Left renal pelvis (tissue), 4 donors: Measurements from ENCODE around the gene STAMBPL1. TPM values are rescaled to one million over a fixed set of nuclear protein-coding genes. Genes with fewer than 3 reads are reported as not detected.

Source experiments
- DNase-seq, 4 donors: peaks; one replicate each; pipeline ENCODE4 v3.0.0-alpha.2; 2013; ENCODE audit warnings: low read depth in 4 of 4, low spot score in 3 of 4
- polyA plus RNA-seq, 4 donors: library from polyadenylated mRNA; unstranded; fragments of 120-200 nt; gene quantifications; one replicate each; pipeline ENCODE4 v1.2.1, GENCODE V29; 2013; ENCODE audit not compliant: insufficient read length in 4 of 4

The STAMBPL1 gene
- polyA plus RNA-seq, 4 donors: 2.0 to 3.3 (median 2.1) TPM

DNA sequence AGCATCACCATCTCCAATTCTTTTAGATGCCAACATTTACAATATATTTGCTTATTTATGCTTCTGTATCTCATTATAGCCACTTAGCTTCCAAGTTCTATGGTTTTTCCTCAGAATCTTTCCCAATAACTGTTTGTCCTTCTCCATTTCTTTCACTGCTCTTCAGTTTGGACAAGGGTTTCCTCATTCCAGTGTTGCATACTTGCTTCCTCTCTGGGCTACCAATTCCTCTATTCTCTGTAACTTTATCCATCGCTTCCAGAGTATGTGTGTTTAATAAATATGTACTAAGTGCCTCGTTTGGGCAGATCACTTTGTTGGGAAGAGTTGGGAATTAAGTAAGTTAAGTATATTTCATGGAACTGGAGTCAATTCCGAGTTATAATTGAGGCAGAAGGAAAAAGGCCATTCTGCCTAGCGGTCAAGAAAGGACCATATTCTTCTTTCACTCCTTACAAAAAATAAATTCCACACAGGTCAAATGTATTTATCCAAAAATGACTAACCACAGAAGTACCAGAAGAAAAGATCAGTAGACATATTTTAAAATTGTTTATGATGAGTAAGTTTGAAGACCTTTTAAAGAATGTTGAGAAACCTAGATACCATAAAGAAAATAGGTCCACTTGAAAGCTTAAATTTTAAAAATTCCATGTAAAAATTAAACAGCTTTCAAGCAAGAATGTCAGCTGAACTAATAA is 10.8 kb downstream of the STAMBPL1 start:
- DNase-seq: no peak

DNA sequence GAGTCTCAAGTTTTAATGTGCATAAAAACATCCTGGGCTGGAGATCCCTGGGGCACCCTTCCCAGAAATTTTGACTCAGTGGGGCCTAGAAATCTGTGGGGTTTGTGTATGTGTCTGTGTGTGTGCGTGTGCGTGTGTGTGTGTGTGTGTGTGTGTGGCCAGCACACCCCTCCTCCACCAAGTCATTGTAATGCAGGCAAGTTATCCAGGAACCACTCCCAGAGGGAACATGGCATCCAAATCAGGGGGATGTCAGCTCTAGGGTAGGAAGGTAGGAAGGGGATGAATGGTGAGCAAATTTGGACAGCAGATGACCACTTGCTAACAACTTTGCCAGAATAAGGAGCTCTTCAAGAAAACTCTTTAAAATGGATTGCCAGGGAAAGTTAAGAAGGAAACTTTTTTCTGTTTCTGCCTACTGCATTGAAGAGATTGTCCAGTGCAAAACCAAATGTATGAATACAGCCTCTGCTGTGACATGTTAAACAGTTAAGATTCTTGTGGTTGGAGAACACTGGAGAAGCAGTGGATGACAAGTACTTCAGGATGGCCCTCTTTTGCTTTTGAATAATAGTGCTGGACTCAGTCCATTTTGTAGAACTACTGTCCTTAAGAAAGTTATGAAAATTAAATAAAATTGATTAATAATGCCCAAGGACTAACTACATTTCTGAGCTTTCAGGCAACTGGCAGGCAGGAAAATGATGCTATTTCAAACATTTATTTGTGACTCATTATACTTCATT is 12.3 kb downstream of the STAMBPL1 start:
- DNase-seq: no peak

- DNase-seq: no peak
Observed at GRCh38 chr10:88893611-88894010, 13.6 kb downstream of the STAMBPL1 start.

DNA sequence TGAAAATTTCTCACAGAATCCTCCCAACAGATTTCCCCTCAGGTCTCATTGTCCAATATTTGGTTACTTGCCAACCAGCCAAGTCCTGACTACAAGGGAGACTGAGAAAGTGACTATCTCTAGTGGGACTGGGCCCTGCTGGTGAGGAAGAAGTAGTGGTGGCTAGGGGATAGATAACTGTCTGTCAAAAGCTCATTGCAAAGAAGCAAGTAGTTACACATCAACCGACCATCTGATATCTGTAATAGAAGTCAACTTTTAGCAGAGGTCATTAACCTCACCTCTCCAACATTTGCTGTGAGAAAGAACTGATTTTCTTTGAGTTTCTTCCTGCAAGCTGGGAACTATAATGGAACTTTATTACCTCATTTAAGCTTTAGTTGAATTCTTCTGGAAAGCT is 15.2 kb downstream of the STAMBPL1 start:
- no peak for DNase-seq

DNA sequence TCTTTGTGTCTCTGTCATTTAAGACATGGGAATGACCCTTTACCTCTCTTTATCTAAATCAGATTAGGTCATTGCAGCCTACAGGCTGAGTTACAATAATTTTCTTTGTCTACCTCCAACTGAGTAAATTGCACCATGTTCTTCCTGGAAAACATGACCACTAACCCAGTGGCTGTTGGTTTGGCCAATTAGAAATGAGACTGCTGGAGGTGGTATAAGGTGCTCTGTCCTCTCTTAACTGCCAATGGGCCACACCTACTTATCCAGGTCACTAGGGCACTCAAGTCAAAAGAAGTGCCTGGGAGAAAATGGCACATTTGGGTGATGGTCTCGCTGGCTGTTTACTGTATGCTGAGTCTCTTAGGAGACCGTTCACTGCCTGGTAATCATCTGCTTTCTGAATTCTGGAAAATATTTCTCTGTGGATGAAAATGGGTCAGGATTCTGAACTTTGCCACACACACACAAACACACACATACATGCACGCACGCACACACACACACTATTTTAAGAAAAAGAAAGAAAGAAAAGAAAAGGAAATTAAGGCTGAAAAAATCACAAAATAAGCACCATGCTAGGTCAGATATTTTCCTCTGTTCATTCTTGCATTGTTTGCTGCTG is 16.4 kb downstream of the STAMBPL1 start:
- no peak for DNase-seq

DNA sequence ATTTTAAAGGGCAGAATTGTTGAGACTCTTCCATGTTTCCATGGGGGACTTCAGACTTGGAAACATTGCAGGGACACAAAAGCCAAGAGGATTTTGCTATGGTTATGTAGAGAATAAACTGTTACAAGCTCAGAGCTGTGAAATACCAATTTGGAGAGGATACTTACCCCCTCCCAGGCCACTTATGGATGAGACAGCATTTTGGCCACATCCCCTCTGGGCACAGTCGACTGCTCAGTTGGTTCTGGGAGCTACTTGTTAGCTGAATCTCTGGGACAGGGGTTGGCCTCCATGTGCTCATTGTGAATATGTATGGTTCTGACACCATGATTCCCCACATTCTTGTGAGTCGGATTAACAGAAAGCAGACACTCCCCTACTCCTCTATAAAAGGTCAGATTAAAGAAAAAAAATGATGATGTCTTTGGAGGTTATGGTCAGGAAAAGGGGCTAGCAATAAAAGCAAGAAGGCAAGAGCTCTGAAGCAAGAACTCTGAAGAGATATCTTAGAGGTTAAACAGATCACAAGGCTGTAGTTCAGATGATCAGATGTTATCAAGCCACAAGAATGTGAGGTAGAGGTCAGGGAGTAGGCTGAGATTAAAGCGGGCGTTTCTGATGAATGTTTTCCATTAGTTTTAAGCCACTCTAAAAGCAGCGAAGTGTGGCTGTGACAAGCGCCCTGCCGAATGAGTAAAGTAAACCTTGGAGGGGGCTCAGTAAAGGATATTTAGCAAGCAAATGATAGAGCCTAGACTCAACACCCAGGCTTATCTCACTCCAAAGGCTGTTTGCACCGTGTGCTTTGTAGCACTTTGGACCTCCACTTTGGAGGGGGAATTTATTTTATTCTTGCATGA is 17.2 kb downstream of the STAMBPL1 start:
- DNase-seq: no peak

DNA sequence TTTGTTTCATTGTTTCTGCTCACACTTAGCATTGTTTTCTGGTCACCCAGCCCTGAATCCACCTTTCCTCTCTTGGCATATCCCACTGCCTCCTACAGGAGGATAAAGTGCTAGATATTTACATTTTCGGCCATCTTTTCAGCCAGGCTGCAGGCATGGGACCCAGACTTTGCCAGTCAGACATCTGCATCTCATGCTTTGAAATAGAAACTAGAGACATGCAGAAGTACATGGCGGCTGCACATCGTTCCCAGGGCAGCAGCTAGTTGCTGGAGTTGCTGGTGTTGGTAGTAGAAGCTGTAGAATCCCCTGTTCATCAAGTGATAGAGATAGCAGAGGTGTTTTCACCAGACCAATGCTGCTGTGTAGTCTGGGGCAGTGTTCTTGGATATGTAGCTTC is 18.7 kb downstream of the STAMBPL1 start:
- DNase-seq: no peak

DNA sequence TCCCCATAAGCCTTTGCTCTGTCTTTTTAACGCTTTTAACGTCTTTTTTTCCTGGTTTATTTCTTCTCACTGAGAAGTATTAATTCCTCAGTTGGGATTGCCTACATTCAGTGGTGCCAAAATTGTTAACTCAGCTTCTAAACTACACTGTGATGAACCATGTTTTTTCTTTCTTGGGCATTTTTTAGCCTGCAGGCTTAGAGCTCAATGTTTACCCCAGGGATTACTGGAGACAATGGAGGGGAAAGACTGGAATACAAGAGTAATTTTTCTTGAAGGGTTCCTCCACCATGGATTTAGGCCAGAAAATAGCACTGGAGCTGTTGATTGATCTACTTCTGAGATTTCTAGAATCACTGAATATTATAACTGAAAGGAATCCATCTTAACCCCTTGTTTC is 19.8 kb downstream of the STAMBPL1 start:
- DNase-seq: no peak

GRCh38 chr10:88901206-88901983 is 21.4 kb downstream of the STAMBPL1 start:
- DNase-seq: no peak

GRCh38 chr10:88901984-88902789 is 22.1 kb downstream of the STAMBPL1 start:
- no peak for DNase-seq

DNA sequence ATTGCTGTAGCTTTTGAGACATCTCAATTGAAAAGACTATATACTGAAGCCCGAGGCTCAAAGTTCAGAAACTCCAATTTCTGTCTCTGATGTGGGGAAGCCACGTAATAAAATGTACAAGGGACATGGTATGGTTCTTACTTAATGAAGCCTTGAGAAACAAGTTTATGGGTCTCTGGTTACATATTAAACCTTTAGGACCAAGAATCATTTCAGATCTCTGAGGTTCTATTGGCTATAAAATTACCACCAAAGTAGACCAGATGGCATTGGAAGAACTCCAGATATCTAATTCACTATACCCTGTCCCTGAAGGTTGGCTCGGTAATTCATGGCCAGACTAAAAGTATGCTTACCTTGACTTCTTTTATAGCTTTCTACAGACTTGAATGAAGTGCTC is 23.7 kb downstream of the STAMBPL1 start:
- DNase-seq: no peak

- no peak for DNase-seq
Observed at GRCh38 chr10:88906921-88907320, 26.9 kb downstream of the STAMBPL1 start.

DNA sequence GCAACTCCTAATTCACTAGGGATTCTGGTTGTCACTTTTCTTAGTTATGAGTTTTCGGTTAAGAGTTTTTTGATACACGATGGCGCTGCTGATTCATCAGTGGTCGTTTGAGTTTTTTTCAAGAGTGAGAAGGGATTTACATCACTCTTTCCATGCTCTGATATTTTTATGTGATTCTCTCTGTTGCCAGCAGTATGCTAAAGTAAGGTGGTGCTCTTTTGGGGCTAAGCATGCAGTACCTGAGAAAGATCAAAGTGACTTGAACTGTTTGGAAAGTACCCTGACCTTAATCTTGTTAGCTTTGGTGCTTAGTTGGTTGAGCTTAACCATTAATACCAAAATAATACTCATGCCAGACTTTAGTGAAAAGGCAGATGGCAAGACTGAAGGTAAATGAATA is 28.1 kb downstream of the STAMBPL1 start:
- no peak for DNase-seq

- no peak for DNase-seq
Observed at GRCh38 chr10:88911116-88911515, 31.1 kb downstream of the STAMBPL1 start.

- DNase-seq: no peak
Observed at GRCh38 chr10:88911851-88912250, 31.8 kb downstream of the STAMBPL1 start.

GRCh38 chr10:88913127-88913526 is 33.1 kb downstream of the STAMBPL1 start:
- DNase-seq: no peak

GRCh38 chr10:88913788-88914187 is 33.7 kb downstream of the STAMBPL1 start:
- DNase-seq: no peak

- no peak for DNase-seq
Observed at GRCh38 chr10:88915781-88916180, 35.7 kb downstream of the STAMBPL1 start.

DNA sequence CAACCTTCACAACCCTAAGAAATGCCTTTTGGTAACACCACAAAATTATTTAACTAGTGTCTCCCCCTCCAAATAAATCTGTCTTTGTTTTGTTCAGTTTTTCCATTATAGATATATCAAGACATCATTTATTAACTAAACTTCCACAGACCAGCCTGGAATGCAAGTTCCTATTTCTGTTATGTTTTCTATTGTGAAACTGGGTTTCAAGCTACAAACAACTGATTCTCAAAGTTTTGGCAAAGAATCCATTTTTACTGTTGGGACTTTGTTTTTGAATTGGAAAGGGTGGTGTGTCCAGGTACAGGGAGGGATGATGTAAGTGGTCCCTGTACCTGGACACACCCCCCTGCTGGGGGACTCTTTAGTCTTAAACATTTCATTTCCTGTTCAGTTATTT is 36.2 kb downstream of the STAMBPL1 start:
- DNase-seq: no peak
